GM23338 (cell line): ENCODE results near the gene ABCC3. TPM values are rescaled to one million over a fixed set of nuclear protein-coding genes. Genes with fewer than 3 reads are reported as not detected.

Source experiments
- ATAC-seq: fragments of 200-7000 bp; cut with Tn5 transposase; 3 replicates; pipeline ENCODE4 v1.9.1; 2020
- DNase-seq: peaks from one replicate; pipeline ENCODE4 v3.0.0-alpha.2; 2015; ENCODE audit warnings: low spot score
- H2AFZ ChIP-seq: fragments of 200-600 bp; sonication (generic); 2 replicates; pipeline ENCODE4 v1.8.0; 2016; ENCODE audit warnings: antibody characterized with exemption, mild to moderate bottlenecking, moderate library complexity
- H3F3A ChIP-seq: fragments of 200-600 bp; sonication (generic); replicated peaks from 2 replicates; pipeline ENCODE4 v1.8.0; 2017; ENCODE audit warnings: antibody characterized with exemption, mixed run types, low read depth
- H3K27ac ChIP-seq: fragments of 200-600 bp; sonication (generic); 2 replicates; pipeline ENCODE4 v1.6.1; 2016; ENCODE audit warnings: low read depth
- H3K27me3 ChIP-seq: fragments of 200-600 bp; sonication (generic); 2 replicates; pipeline ENCODE4 v1.8.0; 2016; ENCODE audit warnings: mild to moderate bottlenecking, mixed run types, moderate library complexity; ENCODE audit not compliant: insufficient read depth
- H3K36me3 ChIP-seq: fragments of 200-600 bp; sonication (generic); 2 replicates; pipeline ENCODE4 v1.8.0; 2016; ENCODE audit warnings: mild to moderate bottlenecking; ENCODE audit not compliant: insufficient read depth
- H3K4me1 ChIP-seq: fragments of 200-600 bp; sonication (generic); 2 replicates; pipeline ENCODE4 v1.8.0; 2016; ENCODE audit warnings: mild to moderate bottlenecking, moderate library complexity; ENCODE audit not compliant: insufficient read depth
- H3K4me2 ChIP-seq: fragments of 200-600 bp; sonication (generic); 2 replicates; pipeline ENCODE4 v1.7.1; 2017; ENCODE audit warnings: mixed run types
- H3K4me3 ChIP-seq: fragments of 200-600 bp; sonication (generic); 2 replicates; pipeline ENCODE4 v1.6.1; 2016; ENCODE audit warnings: mixed run types
- H3K79me2 ChIP-seq: fragments of 200-600 bp; sonication (generic); replicated peaks from 2 replicates; pipeline ENCODE4 v1.8.0; 2017; ENCODE audit warnings: mild to moderate bottlenecking; ENCODE audit not compliant: insufficient read depth
- H3K9me2 ChIP-seq: fragments of 200-600 bp; sonication (generic); 2 replicates; pipeline ENCODE4 v1.8.0; 2017; ENCODE audit not compliant: insufficient read depth
- H4K20me1 ChIP-seq: fragments of 200-600 bp; sonication (generic); replicated peaks from 2 replicates; pipeline ENCODE4 v1.8.0; 2017; ENCODE audit warnings: mild to moderate bottlenecking; ENCODE audit not compliant: insufficient read depth
- H3K27ac Mint-ChIP-seq: 2 replicates; pipeline ENCODE4 v1.8.0; 2020; ENCODE audit warnings: inconsistent platforms, mild to moderate bottlenecking, moderate library complexity, mixed read lengths
- H3K27me3 Mint-ChIP-seq: 3 replicates; pipeline ENCODE4 v1.8.0; 2022; ENCODE audit warnings: low read depth, mild to moderate bottlenecking, moderate library complexity, mixed read lengths, inconsistent platforms; ENCODE audit not compliant: insufficient read depth, poor library complexity
- H3K36me3 Mint-ChIP-seq: 3 replicates; pipeline ENCODE4 v1.8.0; 2021; ENCODE audit warnings: low read depth, mild to moderate bottlenecking, inconsistent platforms, moderate library complexity, mixed read lengths
- H3K4me1 Mint-ChIP-seq: 3 replicates; pipeline ENCODE4 v1.8.0; 2020; ENCODE audit warnings: mild to moderate bottlenecking, inconsistent platforms, mixed read lengths
- H3K4me3 Mint-ChIP-seq: 3 replicates; pipeline ENCODE4 v1.8.0; 2021; ENCODE audit warnings: moderate library complexity, mild to moderate bottlenecking, inconsistent platforms, mixed read lengths
- H3K9me3 Mint-ChIP-seq: 3 replicates; pipeline ENCODE4 v1.8.0; 2020; ENCODE audit warnings: moderate library complexity, mild to moderate bottlenecking, inconsistent platforms, mixed read lengths
- CREB1 ChIP-seq: fragments of 250-450 bp; sonication (Bioruptor Pico); IDR thresholded peaks from 2 replicates; pipeline ENCODE4 v1.5.0; 2020; ENCODE audit warnings: low read depth, mild to moderate bottlenecking, moderate library complexity
- CTCF ChIP-seq, 2 experiments: fragments of 200-600 bp in 1 of 2; sonication (generic) in 1 of 2; conservative IDR thresholded peaks; 2 replicates each; pipeline versions ENCODE4 v1.5.1 to v1.6.1; 2016 to 2017; ENCODE audit warnings: antibody characterized with exemption in 2 of 2, low read depth in 2 of 2, mild to moderate bottlenecking in 2 of 2, moderate library complexity in 1 of 2
- ETS1 ChIP-seq: IDR thresholded peaks from 2 replicates; pipeline ENCODE4 v1.6.1; 2016; ENCODE audit warnings: antibody characterized with exemption
- EZH2 ChIP-seq: fragments of 200-600 bp; sonication (generic); IDR thresholded peaks from one replicate; pipeline ENCODE4 v1.8.0; 2017; ENCODE audit warnings: antibody characterized with exemption, mild to moderate bottlenecking, low read depth; ENCODE audit not compliant: unreplicated experiment
- EZH2phosphoT487 ChIP-seq: fragments of 200-600 bp; sonication (generic); IDR thresholded peaks from one replicate; pipeline ENCODE4 v1.8.1; 2018; ENCODE audit warnings: antibody characterized with exemption; ENCODE audit not compliant: unreplicated experiment
- JUNB ChIP-seq: IDR thresholded peaks from one replicate; pipeline ENCODE4 v1.6.1; 2016; ENCODE audit warnings: antibody characterized with exemption; ENCODE audit not compliant: unreplicated experiment
- NANOG ChIP-seq: IDR thresholded peaks from 2 replicates; pipeline ENCODE4 v1.6.1; 2016; ENCODE audit warnings: antibody characterized with exemption, borderline replicate concordance
- POLR2AphosphoS5 ChIP-seq: IDR thresholded peaks from 2 replicates; pipeline ENCODE4 v1.6.1; 2016; ENCODE audit warnings: antibody characterized with exemption, low read depth
- REST ChIP-seq: IDR thresholded peaks from one replicate; pipeline ENCODE4 v1.6.1; 2018; ENCODE audit warnings: antibody characterized with exemption; ENCODE audit not compliant: unreplicated experiment
- STAT1 ChIP-seq: IDR thresholded peaks from one replicate; pipeline ENCODE4 v1.6.1; 2016; ENCODE audit warnings: antibody characterized with exemption; ENCODE audit not compliant: unreplicated experiment
- ZNF114 ChIP-seq: fragments of 250-450 bp; sonication (Bioruptor Pico); IDR thresholded peaks from 2 replicates; pipeline ENCODE4 v1.5.0; 2020; ENCODE audit warnings: mild to moderate bottlenecking, moderate library complexity
- ZNF331 ChIP-seq: fragments of 250-450 bp; sonication (Bioruptor Pico); IDR thresholded peaks from 2 replicates; pipeline ENCODE4 v1.5.0; 2020; ENCODE audit warnings: low read depth, mild to moderate bottlenecking, moderate library complexity
- polyA plus RNA-seq: library from polyadenylated mRNA; unstranded; fragments of >200 nt; fragmentation: Nextera tagmentation; extraction: Ambion mirVana; gene quantifications from 2 replicates; pipeline ENCODE4 v1.2.1, GENCODE V29; 2016
- total RNA-seq: library from RNA; depleted of rRNA; stranded (reverse); fragments of >200 nt; shearing (Covaris generic); gene quantifications from 2 replicates; pipeline ENCODE4 v1.2.3, GENCODE V29; 2014

Gene ABCC3
- total and polyA plus RNA-seq, 2 experiments from 2014 or later = not detected

- no peaks in the 10 kb centered on the region; the same call in 2 of the 3 replicates for H3K9me3 Mint-ChIP-seq
- peak within 1 kb of the TSS; percentile 81 for H3K4me2 ChIP-seq
- peaks cover 10% of the 10 kb centered on the region for H4K20me1 ChIP-seq
- H3K27ac Mint-ChIP-seq = peak within 1 kb of the TSS; percentile 93
- H3K27me3 ChIP-seq = no peaks in the 10 kb centered on the region
- peak; percentile 86 for DNase-seq
- H3K27ac ChIP-seq = peak within 1 kb of the TSS; percentile 93
- H3K9me2 ChIP-seq = no peaks in the 10 kb centered on the region
- peak within 1 kb of the TSS; percentile 97 for H2AFZ ChIP-seq
- peaks cover 47% of the 10 kb centered on the region for H3K79me2 ChIP-seq
- peak within 1 kb of the TSS; percentile 68 for H3K4me3 ChIP-seq
- 0 out of 2 replicates have a peak, but pooled peaks cover 10% of the 10 kb centered on the region for H3F3A ChIP-seq
- H3K36me3 Mint-ChIP-seq = peaks cover 24% of the 10 kb centered on the region
- TF ChIP-seq CTCF (conservative IDR thresholded peaks at IDR 0.05; ENCODE audit: low read depth in 2 of 2) (no peak), POLR2AphosphoS5 (0 out of 2 replicates have a peak, but pooled peaks have one; percentile 20), CREB1 (CRISPR knock-in tag) (0 out of 2 replicates have a peak, but pooled peaks have one; percentile 22)
- H3K4me1 Mint-ChIP-seq = peaks cover 25% of the 10 kb centered on the region
- H3K27me3 Mint-ChIP-seq = peaks cover 2% of the 10 kb centered on the region
- 0 out of 2 replicates have a peak, but pooled peaks cover 3% of the 10 kb centered on the region for H3K36me3 ChIP-seq
- H3K4me1 ChIP-seq = peaks cover 5% of the 10 kb centered on the region
- H3K4me3 Mint-ChIP-seq = peak within 1 kb of the TSS; percentile 95
- peak; percentile 82 for ATAC-seq
These were observed 72.8 kb downstream of the ABCC3 start, which contains the start of gene ANKRD40 for GRCh38 chr17:50707289-50708049. TSS of gene ANKRD40 (minus strand) at chr17:50707914. CDS start at chr17:50707654, 260 bp downstream.

GRCh38 chr17:50708050-50709000 is 73.6 kb downstream of the ABCC3 start:
- Histone ChIP-seq H4K20me1 (peaks cover 8% of the 10 kb centered on the region; the same call in 1 of the 2 replicates), H2AFZ (peak overlapping the region; percentile 97), H3K4me3 (peak overlapping the region; percentile 68), H3F3A (0 out of 2 replicates have a peak, but pooled peaks cover 10% of the 10 kb centered on the region), H3K4me2 (peak overlapping the region; percentile 81), H3K9me2 (no peaks in the 10 kb centered on the region), H3K27ac (peak overlapping the region; percentile 93), H3K36me3 (0 out of 2 replicates have a peak, but pooled peaks cover 3% of the 10 kb centered on the region), H3K27me3 (no peaks in the 10 kb centered on the region), H3K4me1 (peaks cover 5% of the 10 kb centered on the region), H3K79me2 (peaks cover 39% of the 10 kb centered on the region)
- no peak for ATAC-seq
- H3K27ac Mint-ChIP-seq = peak overlapping the region; percentile 89
- DNase-seq = no peak
- peak overlapping the region; percentile 95 for H3K4me3 Mint-ChIP-seq
- H3K9me3 Mint-ChIP-seq = no peaks in the 10 kb centered on the region; the same call in 2 of the 3 replicates
- H3K27me3 Mint-ChIP-seq = peaks cover 2% of the 10 kb centered on the region
- peaks cover 30% of the 10 kb centered on the region for H3K4me1 Mint-ChIP-seq
- H3K36me3 Mint-ChIP-seq = peaks cover 24% of the 10 kb centered on the region
- no peak for TF ChIP-seq ZNF331
- no peak for TF ChIP-seq NANOG
- TF ChIP-seq ETS1 = no peak
- TF ChIP-seq CREB1 (CRISPR knock-in tag) = no peak
- no peak for TF ChIP-seq JUNB
- no peak for TF ChIP-seq CTCF (conservative IDR thresholded peaks at IDR 0.05; ENCODE audit: low read depth in 2 of 2)
- TF ChIP-seq EZH2 = no peak
- no peak for TF ChIP-seq REST
- TF ChIP-seq EZH2phosphoT487 = no peak
- no peak for TF ChIP-seq ZNF114 (CRISPR knock-in tag)
- no peak for TF ChIP-seq STAT1
